22Rv1 (cell line): ENCODE data around the gene SYT9.

Source experiments
- H3K27ac ChIP-seq: fragments of 450-650 bp; 2 replicates; pipeline ENCODE4 v1.5.1; 2017
- CTCF ChIP-seq: fragments of 450-650 bp; IDR thresholded peaks from 2 replicates; pipeline ENCODE4 v1.5.1; 2017; ENCODE audit warnings: mild to moderate bottlenecking
- ZFX ChIP-seq: fragments of 450-650 bp; IDR thresholded peaks from 2 replicates; pipeline ENCODE4 v1.6.1; 2017; ENCODE audit warnings: antibody characterized with exemption, borderline replicate concordance

Gene SYT9

GRCh38 chr11:7270233-7270865 lies 18.6 kb downstream of the SYT9 start:
- no peak for TF ChIP-seq CTCF
- no peak for TF ChIP-seq ZFX
- H3K27ac ChIP-seq, result no peak overlapping the region

GRCh38 chr11:7272373-7272772 lies 20.7 kb downstream of the SYT9 start:
- no peak overlapping the region for H3K27ac ChIP-seq
- no peak for TF ChIP-seq CTCF
- TF ChIP-seq ZFX, result no peak

DNA sequence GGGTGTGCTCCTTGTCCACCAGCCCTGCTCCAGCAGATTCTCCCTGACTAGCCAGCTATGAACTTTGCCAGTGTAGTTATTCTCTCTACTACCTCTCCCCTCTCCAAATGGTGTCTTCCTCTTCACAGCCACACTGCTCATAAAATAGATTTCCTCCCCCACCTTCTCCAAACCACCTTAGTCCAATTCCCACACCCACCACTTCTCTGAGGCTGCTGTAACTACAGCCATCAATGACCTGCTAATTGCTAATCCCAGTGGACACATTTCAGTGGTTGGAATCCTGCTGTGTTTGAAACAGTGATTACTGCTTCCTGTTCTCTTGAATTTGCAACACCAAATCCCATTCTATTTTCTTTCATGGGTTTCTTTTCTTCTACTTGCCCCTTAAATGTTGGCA lies 23.4 kb downstream of the SYT9 start:
- H3K27ac ChIP-seq, result no peak overlapping the region
- TF ChIP-seq CTCF (no peak), ZFX (no peak)

DNA sequence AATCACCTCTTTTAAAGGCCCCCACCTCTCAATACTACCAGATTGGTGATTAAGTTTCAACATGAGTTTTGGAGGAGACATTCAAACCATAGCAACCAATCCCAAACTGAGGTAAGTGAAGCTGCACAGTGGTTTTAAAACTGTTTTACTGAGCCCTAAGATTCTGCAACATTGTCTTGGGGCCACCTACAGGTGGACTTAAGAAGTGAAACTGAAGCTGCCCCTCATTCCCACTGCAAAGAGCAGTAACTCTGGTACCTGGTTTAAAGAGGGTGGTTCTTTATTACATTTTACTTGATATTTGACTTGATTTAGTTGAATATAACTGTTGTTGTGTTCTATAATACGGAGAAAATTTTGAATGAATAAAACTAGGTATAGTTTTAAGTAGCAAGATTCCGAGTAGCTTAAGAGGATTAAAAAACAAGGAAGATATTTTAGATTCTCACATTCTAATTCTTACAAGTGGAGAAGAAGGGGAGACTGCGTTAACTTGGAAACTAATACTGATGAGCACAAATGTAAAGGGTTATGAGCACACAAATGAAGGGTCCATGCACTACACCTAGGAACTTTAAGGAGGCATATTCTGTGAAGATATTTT lies 26.7 kb downstream of the SYT9 start:
- no peak overlapping the region for H3K27ac ChIP-seq
- TF ChIP-seq ZFX (no peak), CTCF (peak; percentile 78)

GRCh38 chr11:7279676-7280075 lies 28.0 kb downstream of the SYT9 start:
- no peak overlapping the region for H3K27ac ChIP-seq
- TF ChIP-seq CTCF (no peak), ZFX (no peak)

DNA sequence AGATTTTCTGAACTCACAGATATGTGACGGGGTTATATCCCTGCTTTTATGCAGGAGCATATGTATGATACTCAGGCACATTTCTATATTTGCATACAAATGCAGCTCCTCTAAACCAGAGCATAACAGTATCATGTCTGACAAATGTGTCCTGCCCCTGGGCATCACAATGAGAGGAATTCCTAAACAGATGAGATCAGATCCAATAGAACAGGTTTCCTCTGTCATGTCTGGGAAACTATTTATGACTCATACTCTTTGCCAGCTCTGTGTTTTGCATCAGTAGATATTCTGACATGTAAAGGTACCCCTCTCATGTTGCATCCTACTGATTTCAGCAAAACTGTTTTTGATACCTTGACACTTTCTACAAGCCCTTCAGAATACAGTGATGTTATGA lies 29.4 kb downstream of the SYT9 start:
- no peak for TF ChIP-seq CTCF
- TF ChIP-seq ZFX, result no peak
- peak overlapping the region; percentile 22; the same call in 1 of the 2 replicates for H3K27ac ChIP-seq

DNA sequence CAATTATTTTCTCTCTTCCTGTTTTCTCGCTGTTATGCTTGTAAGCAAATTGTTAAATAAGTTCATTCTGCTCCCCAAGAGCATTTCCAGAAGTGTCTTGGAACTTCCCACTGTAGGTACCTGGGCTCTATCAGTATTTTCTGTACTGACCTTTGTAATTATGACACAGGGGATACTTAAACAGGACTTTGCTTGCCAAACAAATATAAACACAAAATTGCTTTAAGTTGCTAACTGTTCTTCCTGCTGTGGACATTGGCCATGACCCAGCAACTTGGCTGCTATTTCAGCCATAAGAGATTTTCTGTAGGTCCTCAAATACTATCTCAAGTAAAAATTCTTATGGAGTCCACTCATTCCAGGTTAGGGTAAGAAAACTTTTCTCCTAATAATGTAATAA lies 30.1 kb downstream of the SYT9 start:
- no peak for TF ChIP-seq ZFX
- no peak for TF ChIP-seq CTCF

More for the DNA sequence above, 30.1 kb downstream of the SYT9 start:
- H3K27ac ChIP-seq, result peak overlapping the region; percentile 22
